ENCODE data around the gene TCEA2.

The TCEA2 gene

DNA sequence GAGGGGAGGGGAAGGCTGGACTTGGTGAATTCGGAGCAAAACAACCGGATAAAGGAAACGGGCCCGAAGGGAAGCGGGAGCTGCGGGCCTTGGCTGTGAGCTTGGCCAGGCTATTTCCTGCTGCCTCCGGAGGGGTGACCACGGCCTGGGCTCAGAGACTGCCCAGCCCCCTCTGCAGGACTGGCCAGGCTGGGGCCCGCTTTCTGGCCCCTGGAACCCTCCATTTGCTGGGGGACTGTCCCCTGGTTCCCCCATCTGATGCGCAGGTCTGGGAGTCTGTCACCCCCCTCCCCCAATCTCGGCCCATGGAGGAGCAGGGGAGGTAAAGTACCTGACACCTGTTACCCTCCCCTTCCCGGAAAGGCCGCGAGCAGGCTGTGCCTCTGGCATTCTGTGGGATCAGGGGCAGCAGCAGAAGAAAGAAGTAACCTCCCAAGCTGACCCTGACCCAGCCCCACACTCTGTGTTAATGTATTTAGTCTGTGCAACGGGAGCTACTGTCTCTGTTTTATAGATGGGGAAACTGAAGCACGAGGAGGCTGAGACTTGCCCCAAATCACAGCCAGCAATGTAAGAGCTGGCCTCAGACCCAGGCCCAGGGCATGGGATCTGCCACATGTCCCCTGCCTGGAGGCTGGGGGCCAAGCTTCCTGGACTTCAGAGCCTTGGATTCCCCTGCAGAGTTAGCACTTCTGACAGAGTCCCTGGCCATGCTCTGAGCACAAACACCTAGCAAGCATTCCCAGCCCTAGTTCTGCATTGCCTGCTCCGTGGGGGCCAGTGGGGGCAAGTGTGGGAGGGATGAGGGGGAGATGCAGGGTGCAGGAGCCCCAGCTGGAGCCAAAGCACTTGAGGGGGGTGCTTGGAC, 23.5 kb upstream of the TCEA2 start:
- Histone ChIP-seq H3K9ac (ENCODE audit: low read length) (peak overlapping the region; percentile 63; the same call in 1 of the 2 replicates), H3K9me2 (replicated peaks; ENCODE audit: insufficient read depth, low read length) (no peaks in the 10 kb centered on the region), H3K27me3 (ENCODE audit: low read length) (no peaks in the 10 kb centered on the region), H3K27ac (ENCODE audit: low read depth, low read length) (no peak overlapping the region), H3F3A (ENCODE audit: insufficient read depth) (peaks cover 9% of the 10 kb centered on the region), H3K4me2 (ENCODE audit: low read depth, low read length, poor library complexity, severe bottlenecking) (peak overlapping the region; percentile 88), H4K20me1 (ENCODE audit: low read depth, low read length) (no peaks in the 10 kb centered on the region), H3K9me3 (ENCODE audit: insufficient read depth, low read length) (no peaks in the 10 kb centered on the region), H3K79me2 (ENCODE audit: insufficient read depth, low read length) (no peaks in the 10 kb centered on the region), H3K36me3 (ENCODE audit: low read length) (no peaks in the 10 kb centered on the region), H2AFZ (ENCODE audit: low read depth, low read length, severe bottlenecking) (peak overlapping the region; percentile 98), H3K4me3 (ENCODE audit: insufficient read depth, low read length, poor library complexity, severe bottlenecking) (peak overlapping the region; percentile 54)
- TF ChIP-seq CTCF (IDR thresholded peaks at IDR 0.05; ENCODE audit: insufficient read depth, low read length, poor library complexity, severe bottlenecking) (no peak), EZH2phosphoT487 (conservative IDR thresholded peaks at IDR 0.05; ENCODE audit: low read length) (no peak)

GRCh38 chr20:64040231-64041039, 22.6 kb upstream of the TCEA2 start:
- Histone ChIP-seq H3K79me2 (ENCODE audit: insufficient read depth, low read length) (no peaks in the 10 kb centered on the region), H2AFZ (ENCODE audit: low read depth, low read length, severe bottlenecking) (no peak overlapping the region), H3K9me2 (replicated peaks; ENCODE audit: insufficient read depth, low read length) (no peaks in the 10 kb centered on the region), H3F3A (ENCODE audit: insufficient read depth) (peaks cover 9% of the 10 kb centered on the region), H4K20me1 (ENCODE audit: low read depth, low read length) (no peaks in the 10 kb centered on the region), H3K4me2 (ENCODE audit: low read depth, low read length, poor library complexity, severe bottlenecking) (no peak overlapping the region), H3K27me3 (ENCODE audit: low read length) (no peaks in the 10 kb centered on the region), H3K36me3 (ENCODE audit: low read length) (no peaks in the 10 kb centered on the region), H3K4me3 (ENCODE audit: insufficient read depth, low read length, poor library complexity, severe bottlenecking) (no peak overlapping the region), H3K27ac (ENCODE audit: low read depth, low read length) (no peak overlapping the region), H3K9ac (ENCODE audit: low read length) (no peak overlapping the region), H3K9me3 (ENCODE audit: insufficient read depth, low read length) (no peaks in the 10 kb centered on the region)
- TF ChIP-seq EZH2phosphoT487 (conservative IDR thresholded peaks at IDR 0.05; ENCODE audit: low read length) (no peak), CTCF (IDR thresholded peaks at IDR 0.05; ENCODE audit: insufficient read depth, low read length, poor library complexity, severe bottlenecking) (no peak)

DNA sequence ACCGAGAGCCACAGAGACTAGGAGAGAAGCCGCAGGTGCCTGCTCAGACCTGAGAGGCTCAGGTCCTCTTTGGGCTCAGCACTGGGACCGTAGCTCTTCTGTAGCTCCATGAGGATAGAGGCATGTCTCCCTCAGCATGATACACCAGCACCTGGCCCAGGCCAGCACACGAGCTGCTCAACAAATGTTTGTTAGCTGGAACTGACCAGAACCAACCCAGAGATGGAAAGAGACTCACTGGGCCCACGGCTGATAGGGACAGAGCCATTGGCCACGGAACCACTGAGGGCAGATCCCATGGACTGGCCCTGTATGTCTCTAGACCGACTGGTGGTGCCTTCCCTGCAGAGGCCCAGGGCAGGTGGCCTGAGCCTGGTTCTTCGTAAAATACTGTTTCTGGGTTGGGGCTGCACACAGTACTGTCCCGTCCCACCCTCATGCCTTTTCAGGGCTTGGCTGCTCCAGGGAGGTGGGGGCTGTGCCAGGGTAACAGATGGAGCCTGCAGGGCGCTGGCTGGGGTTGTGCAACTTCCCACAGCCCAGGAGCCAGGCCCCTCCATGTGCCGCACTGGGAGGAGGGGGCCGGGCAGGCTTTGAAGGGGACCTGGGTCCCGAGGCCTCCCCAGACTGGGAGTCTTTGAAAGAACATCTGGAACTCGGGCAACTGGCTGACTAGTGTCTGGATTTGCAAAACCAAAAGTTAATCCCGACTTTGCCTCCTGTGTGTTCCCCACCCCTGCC, 21.8 kb upstream of the TCEA2 start:
- no peaks in the 10 kb centered on the region for H3K36me3 ChIP-seq (ENCODE audit: low read length)
- no peaks in the 10 kb centered on the region for H3K27me3 ChIP-seq (ENCODE audit: low read length)
- H2AFZ ChIP-seq (ENCODE audit: low read depth, low read length, severe bottlenecking) = no peak overlapping the region
- H3K27ac ChIP-seq (ENCODE audit: low read depth, low read length) = no peak overlapping the region
- H3K4me3 ChIP-seq (ENCODE audit: insufficient read depth, low read length, poor library complexity, severe bottlenecking) = no peak overlapping the region
- TF ChIP-seq CTCF (IDR thresholded peaks at IDR 0.05; ENCODE audit: insufficient read depth, low read length, poor library complexity, severe bottlenecking) = no peak
- TF ChIP-seq EZH2phosphoT487 (conservative IDR thresholded peaks at IDR 0.05; ENCODE audit: low read length) = no peak
- peaks cover 9% of the 10 kb centered on the region for H3F3A ChIP-seq (ENCODE audit: insufficient read depth)
- no peaks in the 10 kb centered on the region for H3K9me3 ChIP-seq (ENCODE audit: insufficient read depth, low read length)
- H3K9ac ChIP-seq (ENCODE audit: low read length) = no peak overlapping the region
- H3K4me2 ChIP-seq (ENCODE audit: low read depth, low read length, poor library complexity, severe bottlenecking) = no peak overlapping the region
- H3K9me2 ChIP-seq (replicated peaks; ENCODE audit: insufficient read depth, low read length) = no peaks in the 10 kb centered on the region
- no peaks in the 10 kb centered on the region for H3K79me2 ChIP-seq (ENCODE audit: insufficient read depth, low read length)
- no peaks in the 10 kb centered on the region for H4K20me1 ChIP-seq (ENCODE audit: low read depth, low read length)
